H9 (cell line): ENCODE measurements around the gene NKAIN2. TPM values are rescaled to one million over a fixed set of nuclear protein-coding genes. Genes with fewer than 3 reads are reported as not detected.

Experiments
- DNase-seq: peaks from one replicate; pipeline ENCODE4 v3.0.0-alpha.2; 2017
- H2AFZ ChIP-seq: one replicate; pipeline ENCODE4 v1.6.1; 2013; ENCODE audit warnings: mild to moderate bottlenecking, low read length, control low read depth, moderate library complexity
- H2AK5ac ChIP-seq: 2 replicates; pipeline ENCODE4 v1.6.1; 2013; ENCODE audit warnings: low read length, control low read depth, mixed read lengths; ENCODE audit not compliant: insufficient read length
- H2BK120ac ChIP-seq: one replicate; pipeline ENCODE4 v1.6.1; 2013; ENCODE audit warnings: low read depth, mild to moderate bottlenecking, low read length, control low read depth, inconsistent platforms; ENCODE audit not compliant: poor library complexity, severe bottlenecking
- H2BK12ac ChIP-seq: 2 replicates; pipeline ENCODE4 v1.6.1; 2013; ENCODE audit warnings: low read length, control low read depth, mixed read lengths, low read depth; ENCODE audit not compliant: insufficient read length
- H2BK15ac ChIP-seq: 2 replicates; pipeline ENCODE4 v1.6.1; 2013; ENCODE audit warnings: low read depth, low read length, control low read depth
- H2BK20ac ChIP-seq: one replicate; pipeline ENCODE4 v1.6.1; 2013; ENCODE audit warnings: low read depth, mild to moderate bottlenecking, low read length, control low read depth, inconsistent platforms; ENCODE audit not compliant: poor library complexity, severe bottlenecking
- H2BK5ac ChIP-seq: 2 replicates; pipeline ENCODE4 v1.6.1; 2013; ENCODE audit warnings: low read length, control low read depth, mixed read lengths; ENCODE audit not compliant: insufficient read length
- H3K14ac ChIP-seq: 2 replicates; pipeline ENCODE4 v1.6.1; 2013; ENCODE audit warnings: low read length, control low read depth; ENCODE audit not compliant: insufficient read depth
- H3K18ac ChIP-seq: 2 replicates; pipeline ENCODE4 v1.6.1; 2013; ENCODE audit warnings: low read depth, mild to moderate bottlenecking, mixed read lengths, low read length, control low read depth; ENCODE audit not compliant: insufficient read length
- H3K23ac ChIP-seq: 2 replicates; pipeline ENCODE4 v1.6.1; 2013; ENCODE audit warnings: low read length, control low read depth, mixed read lengths, low read depth; ENCODE audit not compliant: insufficient read length
- H3K23me2 ChIP-seq: 2 replicates; pipeline ENCODE4 v1.6.1; 2013; ENCODE audit warnings: low read depth, mild to moderate bottlenecking, mixed read lengths, low read length, control low read depth; ENCODE audit not compliant: insufficient read length, poor library complexity, severe bottlenecking
- H3K27ac ChIP-seq: 2 replicates; pipeline ENCODE4 v1.5.1; 2013; ENCODE audit warnings: low read length, control low read depth, mixed read lengths, low read depth; ENCODE audit not compliant: insufficient read length
- H3K27me3 ChIP-seq: 2 replicates; pipeline ENCODE4 v1.6.1; 2013; ENCODE audit warnings: low read length, control low read depth, inconsistent platforms; ENCODE audit not compliant: insufficient read depth
- H3K4ac ChIP-seq: 2 replicates; pipeline ENCODE4 v1.6.1; 2013; ENCODE audit warnings: low read depth, mild to moderate bottlenecking, control low read depth, inconsistent platforms, low read length, moderate library complexity
- H3K4me1 ChIP-seq: 2 replicates; pipeline ENCODE4 v1.6.1; 2013; ENCODE audit warnings: low read length, control low read depth, inconsistent platforms; ENCODE audit not compliant: insufficient read depth
- H3K4me2 ChIP-seq: 2 replicates; pipeline ENCODE4 v1.6.1; 2013; ENCODE audit warnings: low read length, control low read depth, mixed read lengths; ENCODE audit not compliant: insufficient read length, insufficient read depth
- H3K56ac ChIP-seq: 2 replicates; pipeline ENCODE4 v1.6.1; 2013; ENCODE audit warnings: low read depth, mild to moderate bottlenecking, mixed read lengths, low read length, control low read depth; ENCODE audit not compliant: insufficient read length
- H3K79me1 ChIP-seq: 2 replicates; pipeline ENCODE4 v1.6.1; 2013; ENCODE audit warnings: low read depth, mild to moderate bottlenecking, moderate library complexity, low read length, control low read depth, inconsistent platforms; ENCODE audit not compliant: insufficient read depth, poor library complexity, severe bottlenecking
- H3K79me2 ChIP-seq: 2 replicates; pipeline ENCODE4 v1.6.1; 2013; ENCODE audit warnings: low read length, control low read depth, inconsistent platforms; ENCODE audit not compliant: insufficient read depth
- H3K9ac ChIP-seq: 2 replicates; pipeline ENCODE4 v1.6.1; 2013; ENCODE audit warnings: low read length, control low read depth, mixed read lengths; ENCODE audit not compliant: insufficient read length; ENCODE audit errors: extremely low read depth
- H3K9me3 ChIP-seq: one replicate; pipeline ENCODE4 v1.6.1; 2013; ENCODE audit warnings: low read depth, low read length, inconsistent platforms; ENCODE audit not compliant: control insufficient read depth
- H3T11ph ChIP-seq: one replicate; pipeline ENCODE4 v1.6.1; 2013; ENCODE audit warnings: mild to moderate bottlenecking, low read length, control low read depth, inconsistent platforms
- H4K20me1 ChIP-seq: one replicate; pipeline ENCODE4 v1.6.1; 2013; ENCODE audit not compliant: control insufficient read depth, insufficient read length, insufficient read depth
- H4K5ac ChIP-seq: 2 replicates; pipeline ENCODE4 v1.6.1; 2013; ENCODE audit warnings: low read depth, mild to moderate bottlenecking, mixed read lengths, low read length, control low read depth; ENCODE audit not compliant: insufficient read length
- H4K8ac ChIP-seq: replicated peaks from 2 replicates; pipeline ENCODE4 v1.6.1; 2013; ENCODE audit warnings: low read length, control low read depth, mixed read lengths, low read depth; ENCODE audit not compliant: insufficient read length
- H4K91ac ChIP-seq: 2 replicates; pipeline ENCODE4 v1.6.1; 2013; ENCODE audit warnings: low read depth, mild to moderate bottlenecking, moderate library complexity, mixed read lengths, low read length, control low read depth; ENCODE audit not compliant: insufficient read length
- H3K27ac Mint-ChIP-seq, 3 experiments: 2 replicates in 2 of 3; 3 replicates in 1 of 3; pipeline ENCODE4 v1.8.0; 2020 to 2021; ENCODE audit warnings: mixed read lengths in 3 of 3, mild to moderate bottlenecking in 1 of 3, moderate library complexity in 1 of 3
- H3K27me3 Mint-ChIP-seq: 2 replicates; pipeline ENCODE4 v1.8.0; 2021; ENCODE audit warnings: low read depth, mild to moderate bottlenecking, moderate library complexity, mixed read lengths
- H3K36me3 Mint-ChIP-seq, 3 experiments: 2 replicates in 2 of 3; 3 replicates in 1 of 3; pipeline ENCODE4 v1.8.0; 2020 to 2021; ENCODE audit warnings: low read depth in 3 of 3, mixed read lengths in 3 of 3; ENCODE audit not compliant: insufficient read depth in 1 of 3
- H3K4me1 Mint-ChIP-seq, 2 experiments: 2 replicates each; pipeline ENCODE4 v1.8.0; 2020; ENCODE audit warnings: mixed read lengths in 2 of 2
- H3K4me3 Mint-ChIP-seq, 2 experiments: 2 replicates in 1 of 2; 3 replicates in 1 of 2; pipeline ENCODE4 v1.8.0; 2020 to 2021; ENCODE audit warnings: mild to moderate bottlenecking in 2 of 2, mixed read lengths in 2 of 2, moderate library complexity in 1 of 2
- H3K9me3 Mint-ChIP-seq, 2 experiments: 2 replicates in 1 of 2; 3 replicates in 1 of 2; pipeline ENCODE4 v1.8.0; 2020; ENCODE audit warnings: mild to moderate bottlenecking in 2 of 2, mixed read lengths in 2 of 2, moderate library complexity in 1 of 2
- WGBS: extraction: QIAGEN DNeasy Blood & Tissue Kit; methylation state at CpG from one replicate; pipeline ENCODE4 v1.1.7; 2013; ENCODE audit warnings: missing lambda C conversion rate, low lambda C conversion rate, mixed read lengths; ENCODE audit not compliant: insufficient read length; ENCODE audit errors: extremely low coverage; 5-methylcytosine and 5-hydroxymethylcytosine counted together
- total RNA-seq: library from RNA; stranded (reverse); gene quantifications from 2 replicates; pipeline ENCODE4 v1.2.1, GENCODE V29; 2021
- TF ChIP-seq, protein P1 (sequence below): fragments of 200-600 bp; sonication (generic); conservative IDR thresholded peaks from 3 replicates; pipeline ENCODE4 v1.8.0; 2021; ENCODE audit warnings: antibody characterized with exemption, mild to moderate bottlenecking

NKAIN2 gene
- total RNA-seq, 1 experiment from 2014 or later = 0.17 TPM

DNA sequence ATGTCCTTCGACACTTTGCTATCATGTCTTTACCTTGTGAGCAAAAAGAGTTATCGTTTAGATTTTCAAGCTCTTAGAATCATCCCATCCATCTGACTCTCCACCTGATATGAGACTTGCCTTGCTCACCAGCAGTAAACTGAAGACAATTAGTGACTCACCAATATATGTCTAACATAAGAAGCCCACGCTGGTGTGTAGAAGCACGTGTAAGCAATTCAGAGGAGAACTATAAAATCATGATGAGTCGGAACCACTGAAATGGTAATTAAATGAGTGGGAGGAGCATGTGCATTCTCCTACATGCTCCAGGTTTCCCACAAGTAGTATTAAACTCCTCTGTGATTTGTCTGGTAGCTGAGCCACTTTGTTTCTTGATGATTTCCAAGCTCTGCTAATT is 977.0 kb downstream of the NKAIN2 start:
- TF ChIP-seq, protein P1, sequence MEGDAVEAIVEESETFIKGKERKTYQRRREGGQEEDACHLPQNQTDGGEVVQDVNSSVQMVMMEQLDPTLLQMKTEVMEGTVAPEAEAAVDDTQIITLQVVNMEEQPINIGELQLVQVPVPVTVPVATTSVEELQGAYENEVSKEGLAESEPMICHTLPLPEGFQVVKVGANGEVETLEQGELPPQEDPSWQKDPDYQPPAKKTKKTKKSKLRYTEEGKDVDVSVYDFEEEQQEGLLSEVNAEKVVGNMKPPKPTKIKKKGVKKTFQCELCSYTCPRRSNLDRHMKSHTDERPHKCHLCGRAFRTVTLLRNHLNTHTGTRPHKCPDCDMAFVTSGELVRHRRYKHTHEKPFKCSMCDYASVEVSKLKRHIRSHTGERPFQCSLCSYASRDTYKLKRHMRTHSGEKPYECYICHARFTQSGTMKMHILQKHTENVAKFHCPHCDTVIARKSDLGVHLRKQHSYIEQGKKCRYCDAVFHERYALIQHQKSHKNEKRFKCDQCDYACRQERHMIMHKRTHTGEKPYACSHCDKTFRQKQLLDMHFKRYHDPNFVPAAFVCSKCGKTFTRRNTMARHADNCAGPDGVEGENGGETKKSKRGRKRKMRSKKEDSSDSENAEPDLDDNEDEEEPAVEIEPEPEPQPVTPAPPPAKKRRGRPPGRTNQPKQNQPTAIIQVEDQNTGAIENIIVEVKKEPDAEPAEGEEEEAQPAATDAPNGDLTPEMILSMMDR = no peak
- no peak overlapping the region for H3K23ac ChIP-seq
- H3K79me2 ChIP-seq = no peaks in the 10 kb centered on the region
- no peaks in the 10 kb centered on the region for H3K23me2 ChIP-seq
- no peak overlapping the region for H2BK5ac ChIP-seq
- H3K36me3 Mint-ChIP-seq = no peaks in the 10 kb centered on the region
- no peak overlapping the region for H2AFZ ChIP-seq
- no peaks in the 10 kb centered on the region; the same call in 1 of the 2 replicates for H3K27me3 Mint-ChIP-seq
- no peaks in the 10 kb centered on the region for H3K9me3 Mint-ChIP-seq
- H3K9me3 ChIP-seq = no peaks in the 10 kb centered on the region
- no peak overlapping the region for H4K8ac ChIP-seq
- no peak overlapping the region for H3K4me2 ChIP-seq
- no peak overlapping the region for H3K9ac ChIP-seq
- H3K4me3 Mint-ChIP-seq = no peak overlapping the region
- DNase-seq = no peak
- H3K4ac ChIP-seq = no peak overlapping the region
- no peak overlapping the region for H4K91ac ChIP-seq
- H2AK5ac ChIP-seq = no peak overlapping the region
- no CpG with 5 or more reads among the region's 5 CpGs for WGBS
- H3T11ph ChIP-seq = no peak overlapping the region
- H2BK12ac ChIP-seq = no peak overlapping the region
- no peaks in the 10 kb centered on the region for H3K79me1 ChIP-seq
- no peaks in the 10 kb centered on the region for H3K27me3 ChIP-seq
- no peak overlapping the region for H3K14ac ChIP-seq
- H3K27ac ChIP-seq = no peak overlapping the region
- no peak overlapping the region for H3K27ac Mint-ChIP-seq
- H4K5ac ChIP-seq = no peak overlapping the region
- H3K56ac ChIP-seq = no peak overlapping the region
- H3K4me1 ChIP-seq = no peaks in the 10 kb centered on the region
- no peak overlapping the region for H2BK15ac ChIP-seq
- no peaks in the 10 kb centered on the region for H4K20me1 ChIP-seq
- H3K4me1 Mint-ChIP-seq = no peaks in the 10 kb centered on the region
- no peak overlapping the region for H2BK20ac ChIP-seq
- H2BK120ac ChIP-seq = no peak overlapping the region
- no peak overlapping the region for H3K18ac ChIP-seq
